GM12892 (cell line): ENCODE results near the gene KLK8.

Experiments
- POLR2A ChIP-seq: IDR thresholded peaks from 2 replicates; pipeline ENCODE4 v1.6.1; 2011; ENCODE audit warnings: low read depth, low read length, control low read depth
- TAF1 ChIP-seq: IDR thresholded peaks from 2 replicates; pipeline ENCODE4 v1.6.1; 2011; ENCODE audit warnings: low read depth, mild to moderate bottlenecking, control low read depth, low read length, borderline replicate concordance

- no peak for TF ChIP-seq POLR2A
- no peak for TF ChIP-seq TAF1
Measured at GRCh38 chr19:51027126-51027806, 25.9 kb upstream of the KLK8 start.
